Esophagus muscularis mucosa (tissue), 4 donors: ENCODE data around the gene UTP3. TPM values are rescaled to one million over a fixed set of nuclear protein-coding genes. Genes with fewer than 3 reads are reported as not detected.
"Not testable (repeated sequence)": the region's sequence is repeated elsewhere in the genome, so short reads cannot be mapped to it uniquely, and the experiment has no call there.

Experiments
- DNase-seq: peaks from one replicate; pipeline ENCODE4 v3.0.0-alpha.2; 2017; ENCODE audit errors: extremely low spot score
- H3K27ac ChIP-seq, 4 donors: fragments of 200-600 bp; sonication (generic); replicated peaks in 1 of 4; 1 replicate in 3 of 4; 2 replicates in 1 of 4; pipeline ENCODE4 v1.5.1; 2016 to 2019; ENCODE audit warnings: mild to moderate bottlenecking in 1 of 4
- H3K27me3 ChIP-seq, 4 donors: fragments of 200-600 bp; sonication (generic); one replicate each; pipeline versions ENCODE4 v1.5.1 to v1.6.0; 2016 to 2019
- H3K36me3 ChIP-seq, 4 donors: fragments of 200-600 bp; sonication (generic); one replicate each; pipeline ENCODE4 v1.5.1; 2016 to 2019
- H3K4me1 ChIP-seq, 4 donors: fragments of 200-600 bp; sonication (generic); one replicate each; pipeline ENCODE4 v1.5.1; 2016 to 2019
- H3K4me3 ChIP-seq, 4 donors: fragments of 200-600 bp; sonication (generic); 1 replicate in 2 of 4; 2 replicates in 2 of 4; pipeline ENCODE4 v1.5.1; 2016 to 2019; ENCODE audit warnings: mild to moderate bottlenecking in 4 of 4, moderate library complexity in 1 of 4
- H3K9me3 ChIP-seq, 4 donors: fragments of 200-600 bp; sonication (generic); 1 replicate in 3 of 4; 2 replicates in 1 of 4; pipeline ENCODE4 v1.5.1; 2016 to 2019
- EP300 ChIP-seq: sonication (generic); formaldehyde crosslinking; IDR thresholded peaks from one replicate; pipeline ENCODE4 v1.6.1; 2017; ENCODE audit warnings: antibody characterized with exemption
- POLR2A ChIP-seq: fragments of 450-650 bp; IDR thresholded peaks from one replicate; pipeline ENCODE4 v1.6.1; 2017; ENCODE audit warnings: antibody characterized with exemption, moderate library complexity, mild to moderate bottlenecking, low read depth
- POLR2AphosphoS5 ChIP-seq, 2 donors: sonication (generic); formaldehyde crosslinking; IDR thresholded peaks; one replicate each; pipeline ENCODE4 v1.6.1; 2017; ENCODE audit warnings: antibody characterized with exemption in 2 of 2
- WGBS: methylation state at CpG from one replicate; pipeline ENCODE4 v1.1.5; 2018; 5-methylcytosine and 5-hydroxymethylcytosine counted together
- intact Hi-C: fragments of 100-400 bp; cut with DNase I; formaldehyde crosslinking; loops from one replicate; pipeline ENCODE4 v1.15.1; 2023
- total RNA-seq, 4 donors: library from RNA; depleted of rRNA; stranded (reverse); fragments of >200 nt; gene quantifications; one replicate each; pipeline versions ENCODE4 v1.1.0 to v1.2.1, GENCODE V29; 2016
- TF ChIP-seq, protein P1 (sequence below), 3 experiments: fragments of 200-600 bp in 2 of 3; fragments of 450-650 bp in 1 of 3; sonication (generic) in 2 of 3; IDR thresholded peaks; one replicate each; pipeline ENCODE4 v1.5.1; 2017 to 2019; ENCODE audit warnings: antibody characterized with exemption in 3 of 3, mild to moderate bottlenecking in 2 of 3, moderate library complexity in 1 of 3

UTP3 gene
- total RNA-seq, 4 donors from 2014 or later: 19.9 to 31.3 (median 21.8) TPM

DNA sequence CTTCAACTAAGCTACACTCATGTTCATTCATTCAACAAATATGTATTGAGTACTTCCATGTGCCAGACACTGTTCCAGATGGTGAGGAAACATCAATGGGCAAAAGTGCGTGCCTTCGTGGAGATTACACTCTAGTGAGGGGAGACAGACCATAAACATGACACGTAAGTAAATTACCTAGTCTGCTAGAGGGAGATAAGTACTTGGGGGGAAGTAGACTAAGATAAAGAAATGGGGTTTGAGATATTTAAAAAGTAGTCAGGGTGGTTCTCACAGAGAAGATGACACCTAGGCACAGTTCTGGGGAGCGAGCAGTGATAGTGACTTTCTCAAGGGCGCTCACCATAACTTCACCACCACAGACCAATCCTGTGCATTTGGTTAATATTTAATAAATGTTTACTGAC is 33.7 kb upstream of the UTP3 start:
- TF ChIP-seq EP300 (no peak), POLR2AphosphoS5 (IDR thresholded peaks at IDR 0.05) (no peak), POLR2A (no peak)
- 79% methylated on average over 5 of the region's 5 CpGs for WGBS
- H3K4me1 ChIP-seq: peaks cover 0 to 5% (median 2%) of the 10 kb centered on the region in 4 donors
- DNase-seq: no peak
- H3K9me3 ChIP-seq: no peaks in the 10 kb centered on the region
- H3K27me3 ChIP-seq: peaks cover 0 to 5% (median 0%) of the 10 kb centered on the region in 4 donors
- H3K4me3 ChIP-seq: no peak overlapping the region
- no peak overlapping the region for H3K27ac ChIP-seq
- no peaks in the 10 kb centered on the region for H3K36me3 ChIP-seq
- intact Hi-C loops: no loop called here

DNA sequence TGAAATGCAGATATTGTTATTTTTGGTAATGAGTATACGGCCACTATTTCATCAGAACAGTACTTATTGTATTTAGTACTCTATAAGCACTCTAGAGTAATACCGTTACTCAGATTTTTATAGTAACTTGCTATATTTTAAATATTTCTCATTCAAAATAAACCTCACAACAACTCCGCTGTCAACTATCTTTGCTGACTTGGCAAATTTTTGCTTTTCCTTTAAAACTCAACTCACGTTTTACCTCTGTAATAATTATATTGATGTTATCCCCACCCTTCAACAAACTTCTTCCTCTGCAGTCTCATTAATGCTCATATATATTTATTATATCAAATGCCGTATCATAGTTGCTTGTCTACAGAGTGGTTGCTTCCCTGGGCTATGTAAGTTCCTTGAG is 31.0 kb upstream of the UTP3 start:
- WGBS: 81% methylated on average over 5 of the region's 5 CpGs
- no peak overlapping the region for H3K4me3 ChIP-seq
- no peak for DNase-seq
- no peaks in the 10 kb centered on the region for H3K4me1 ChIP-seq
- intact Hi-C loops: no loop called here
- H3K27ac ChIP-seq: no peak overlapping the region
- TF ChIP-seq, protein P1, sequence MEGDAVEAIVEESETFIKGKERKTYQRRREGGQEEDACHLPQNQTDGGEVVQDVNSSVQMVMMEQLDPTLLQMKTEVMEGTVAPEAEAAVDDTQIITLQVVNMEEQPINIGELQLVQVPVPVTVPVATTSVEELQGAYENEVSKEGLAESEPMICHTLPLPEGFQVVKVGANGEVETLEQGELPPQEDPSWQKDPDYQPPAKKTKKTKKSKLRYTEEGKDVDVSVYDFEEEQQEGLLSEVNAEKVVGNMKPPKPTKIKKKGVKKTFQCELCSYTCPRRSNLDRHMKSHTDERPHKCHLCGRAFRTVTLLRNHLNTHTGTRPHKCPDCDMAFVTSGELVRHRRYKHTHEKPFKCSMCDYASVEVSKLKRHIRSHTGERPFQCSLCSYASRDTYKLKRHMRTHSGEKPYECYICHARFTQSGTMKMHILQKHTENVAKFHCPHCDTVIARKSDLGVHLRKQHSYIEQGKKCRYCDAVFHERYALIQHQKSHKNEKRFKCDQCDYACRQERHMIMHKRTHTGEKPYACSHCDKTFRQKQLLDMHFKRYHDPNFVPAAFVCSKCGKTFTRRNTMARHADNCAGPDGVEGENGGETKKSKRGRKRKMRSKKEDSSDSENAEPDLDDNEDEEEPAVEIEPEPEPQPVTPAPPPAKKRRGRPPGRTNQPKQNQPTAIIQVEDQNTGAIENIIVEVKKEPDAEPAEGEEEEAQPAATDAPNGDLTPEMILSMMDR (IDR thresholded peaks at IDR 0.05): no peak
- TF ChIP-seq EP300 (no peak), POLR2AphosphoS5 (IDR thresholded peaks at IDR 0.05) (no peak), POLR2A (no peak)
- H3K27me3 ChIP-seq: peaks cover 0 to 5% (median 0%) of the 10 kb centered on the region in 4 donors
- no peaks in the 10 kb centered on the region for H3K9me3 ChIP-seq
- no peaks in the 10 kb centered on the region for H3K36me3 ChIP-seq

DNA sequence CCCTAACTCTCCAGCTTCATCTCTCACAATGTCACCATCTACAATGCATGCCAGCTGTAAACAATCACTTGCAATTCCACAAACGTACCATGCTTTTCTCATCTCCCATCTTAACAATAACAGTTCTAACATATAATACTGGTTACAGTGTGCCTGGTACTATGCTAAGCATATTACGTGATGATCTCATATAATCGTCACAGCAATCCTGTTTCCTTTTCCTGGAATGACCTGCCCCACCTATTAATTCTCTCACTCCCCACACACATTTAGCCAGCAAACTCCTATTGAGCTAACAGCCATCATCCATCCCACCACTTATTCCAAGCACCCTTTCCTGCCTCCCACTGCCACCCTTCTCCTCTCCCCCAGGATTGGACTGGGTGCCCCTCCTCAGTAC is 29.9 kb upstream of the UTP3 start:
- Histone ChIP-seq H3K4me1 (no peaks in the 10 kb centered on the region), H3K36me3 (no peaks in the 10 kb centered on the region), H3K4me3 (no peak overlapping the region), H3K9me3 (no peaks in the 10 kb centered on the region), H3K27me3 (peaks cover 0 to 5% (median 0%) of the 10 kb centered on the region in 4 donors), H3K27ac (no peak overlapping the region)
- intact Hi-C loops: no loop called here
- WGBS: 50% methylated on average over 3 of the region's 3 CpGs
- TF ChIP-seq EP300 (no peak), POLR2AphosphoS5 (IDR thresholded peaks at IDR 0.05) (no peak), POLR2A (no peak)
- TF ChIP-seq, protein P1 (IDR thresholded peaks at IDR 0.05): no peak
- DNase-seq: no peak

DNA sequence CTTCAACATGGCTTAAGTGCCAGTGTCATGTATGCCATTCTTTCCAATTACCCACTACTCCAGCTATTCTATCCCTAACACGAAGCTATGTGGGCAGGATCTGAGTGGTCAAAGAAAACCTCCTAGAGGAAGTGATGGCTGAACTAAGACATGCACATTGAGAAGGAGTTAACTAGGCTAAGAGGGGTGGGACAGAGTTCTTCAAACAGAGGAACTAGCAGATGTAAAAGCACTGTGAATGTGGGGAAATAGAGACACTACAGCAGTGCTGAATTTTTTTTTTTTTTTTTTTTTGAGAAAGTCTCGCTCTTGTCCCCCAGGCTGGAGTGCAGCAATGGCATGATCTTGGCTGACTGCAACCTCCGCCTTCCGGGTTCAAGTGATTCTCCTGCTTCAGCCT is 28.2 kb upstream of the UTP3 start:
- Histone ChIP-seq H3K27ac (no peak overlapping the region), H3K9me3 (no peaks in the 10 kb centered on the region), H3K4me1 (no peaks in the 10 kb centered on the region), H3K27me3 (peaks cover 0 to 5% (median 1%) of the 10 kb centered on the region in 4 donors), H3K36me3 (no peaks in the 10 kb centered on the region), H3K4me3 (no peak overlapping the region)
- intact Hi-C loops: no loop called here
- WGBS: 80% methylated on average over 4 of the region's 4 CpGs
- TF ChIP-seq POLR2AphosphoS5 (IDR thresholded peaks at IDR 0.05) (no peak), EP300 (no peak), POLR2A (no peak)
- TF ChIP-seq, protein P1 (IDR thresholded peaks at IDR 0.05): no peak
- DNase-seq: no peak

DNA sequence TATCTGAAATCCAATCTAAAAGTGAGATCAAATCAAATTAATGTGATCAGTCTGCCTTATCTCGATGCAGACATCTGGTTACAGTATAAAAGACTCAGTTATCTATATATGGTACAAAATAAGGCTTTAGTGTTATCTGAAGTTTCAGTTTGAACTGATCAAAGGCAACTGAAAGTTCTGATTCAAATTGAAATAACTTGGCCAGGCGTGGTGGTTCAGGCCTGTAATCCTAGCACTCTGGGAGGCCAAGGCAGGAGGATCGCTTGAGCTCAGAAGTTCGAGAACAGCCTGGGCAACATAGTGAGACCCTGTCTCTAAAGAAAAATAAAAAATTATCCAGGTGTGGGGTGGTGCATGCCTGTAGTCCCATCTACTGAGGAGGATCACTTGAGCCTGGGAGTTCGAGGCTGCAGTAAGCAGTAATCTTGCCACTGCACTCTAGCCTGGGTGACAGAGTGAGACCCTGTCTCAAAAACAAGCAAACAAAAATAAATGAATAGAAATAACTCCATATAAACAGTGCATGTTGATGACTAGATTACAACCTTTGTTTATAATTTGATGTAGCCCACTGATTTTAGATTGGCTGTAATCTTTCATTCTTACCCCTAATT is 26.9 kb upstream of the UTP3 start:
- H3K4me1 ChIP-seq, DNase-seq, H3K4me3 ChIP-seq, intact Hi-C loops, H3K36me3 ChIP-seq, H3K27ac ChIP-seq, H3K9me3 ChIP-seq, H3K27me3 ChIP-seq: not testable (repeated sequence)
- WGBS: 96% methylated on average over 5 of the region's 5 CpGs

DNA sequence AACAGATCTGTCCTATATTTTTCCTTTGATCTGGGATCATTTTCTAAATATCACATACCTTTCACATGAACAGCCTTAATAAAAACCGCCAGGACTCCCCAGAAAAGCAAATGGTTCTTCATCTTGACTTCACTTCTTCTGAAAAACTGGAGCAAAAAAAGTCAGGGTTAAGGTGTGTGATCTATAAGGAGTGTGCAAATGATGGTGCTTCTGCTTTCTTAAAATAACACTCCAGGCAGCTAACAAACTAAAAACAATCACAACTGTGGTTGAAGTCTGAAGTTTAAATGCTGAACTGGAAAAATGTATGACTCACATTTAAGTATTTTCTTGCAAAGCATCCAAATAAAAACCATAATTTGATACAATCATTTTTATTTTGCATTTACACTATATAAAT is 22.0 kb upstream of the UTP3 start, which contains the start of gene JCHAIN:
JCHAIN (minus strand) TSS at position 140 of the 400 bp plus-strand sequence; CDS start at position 122, 18 bp downstream.
- Histone ChIP-seq H3K27me3 (peaks cover 0 to 3% (median 0%) of the 10 kb centered on the region in 4 donors), H3K36me3 (no peaks in the 10 kb centered on the region), H3K9me3 (no peaks in the 10 kb centered on the region), H3K27ac (no peak within 1 kb of the TSS), H3K4me1 (no peaks in the 10 kb centered on the region), H3K4me3 (no peak within 1 kb of the TSS)
- DNase-seq: no peak
- TF ChIP-seq POLR2AphosphoS5 (IDR thresholded peaks at IDR 0.05) (no peak), EP300 (no peak), POLR2A (no peak)
- TF ChIP-seq, protein P1 (IDR thresholded peaks at IDR 0.05): no peak
- WGBS: 71% methylated on average over 1 of the region's 1 CpG
- intact Hi-C loops: no loop called here
